HCT116 (cell line): ENCODE data around the gene HERC2. TPM values are rescaled to one million over a fixed set of nuclear protein-coding genes. Genes with fewer than 3 reads are reported as not detected.

ENCODE experiments used
- ATAC-seq: fragments of 200-7000 bp; cut with Tn5 transposase; 2 replicates; pipeline ENCODE4 v1.9.1; 2020; ENCODE audit warnings: mild to moderate bottlenecking, moderate library complexity
- BruUV-seq: library from RNA; stranded (reverse); fragments of 400-500 nt; replicated peaks from 2 replicates; lab custom pipeline; 2021; lab: Mats Ljungman, UMichigan
- CTCF ChIA-PET: fragments of 300-600 bp; sonication (Branson Sonifier 250); formaldehyde crosslinking; loops from one replicate; lab custom pipeline; 2021; ENCODE audit warnings: antibody characterized with exemption; lab: Charles Lee
- POLR2A ChIA-PET: fragments of 300-600, 350-600 bp; sonication (Branson Sonifier 250); formaldehyde crosslinking; loops from one replicate; lab custom pipeline; 2021; ENCODE audit warnings: antibody characterized with exemption; lab: Charles Lee
- RAD21 ChIA-PET, 2 experiments: fragments of 300-600 bp; sonication (Branson Sonifier 250); formaldehyde crosslinking; loops; one replicate each; lab custom pipeline; 2023; ENCODE audit warnings: low total read pairs in 2 of 2; ENCODE audit not compliant: uncharacterized antibody in 2 of 2, unreplicated experiment in 2 of 2, low non-redundant PET in 1 of 2; lab: Charles Lee
- DNase-seq: peaks from one replicate; pipeline ENCODE4 v3.0.0-alpha.2; 2010; ENCODE audit warnings: low read depth, low spot score
- H2AFZ ChIP-seq: fragments of 200-600 bp; shearing (Covaris generic), sonication (generic); 2 replicates; pipeline ENCODE4 v1.6.1; 2017; ENCODE audit warnings: low read depth, mixed run types, mixed read lengths, antibody characterized with exemption, low read length; ENCODE audit not compliant: poor library complexity, severe bottlenecking
- H3K27ac ChIP-seq: 2 replicates; pipeline ENCODE4 v1.5.1; 2012; ENCODE audit warnings: low read depth, low read length
- H3K27me3 ChIP-seq: fragments of 200-600 bp; sonication (generic); 2 replicates; pipeline ENCODE4 v1.6.1; 2016; ENCODE audit warnings: mixed run types, low read length, mixed read lengths; ENCODE audit not compliant: insufficient read depth
- H3K36me3 ChIP-seq, 2 experiments: fragments of 200-500 bp in 1 of 2; fragments of 200-600 bp in 1 of 2; sonication (Bioruptor generic) in 1 of 2; sonication (generic) in 1 of 2; 2 replicates each; pipeline versions ENCODE4 v1.5.1 to v1.6.1; 2014 to 2016; ENCODE audit warnings: low read length in 2 of 2, inconsistent platforms in 1 of 2, mixed read lengths in 1 of 2, mixed run types in 1 of 2; ENCODE audit not compliant: insufficient read depth in 2 of 2, control insufficient read depth in 1 of 2
- H3K4me1 ChIP-seq, 2 experiments: fragments of 200-600 bp in 1 of 2; sonication (generic) in 1 of 2; 2 replicates each; pipeline versions ENCODE4 v1.5.1 to v1.6.1; 2012 to 2017; ENCODE audit warnings: low read length in 2 of 2, inconsistent platforms in 1 of 2, mild to moderate bottlenecking in 1 of 2, mixed read lengths in 1 of 2, mixed run types in 1 of 2, moderate library complexity in 1 of 2; ENCODE audit not compliant: insufficient read depth in 2 of 2, control insufficient read depth in 1 of 2
- H3K4me2 ChIP-seq: fragments of 200-600 bp; sonication (generic); 2 replicates; pipeline ENCODE4 v1.6.1; 2017; ENCODE audit warnings: mixed run types, low read length, mixed read lengths
- H3K4me3 ChIP-seq, 2 experiments: fragments of 200-600 bp in 1 of 2; sonication (generic) in 1 of 2; replicated peaks in 1 of 2; 2 replicates each; pipeline ENCODE4 v1.5.1; 2011 to 2016; ENCODE audit warnings: low read length in 2 of 2, control low read depth in 1 of 2, low read depth in 1 of 2, mild to moderate bottlenecking in 1 of 2, mixed read lengths in 1 of 2, mixed run types in 1 of 2
- H3K79me2 ChIP-seq: fragments of 200-600 bp; sonication (generic); 2 replicates; pipeline ENCODE4 v1.6.1; 2017; ENCODE audit warnings: mild to moderate bottlenecking, mixed run types, low read length, moderate library complexity, mixed read lengths; ENCODE audit not compliant: insufficient read depth
- H3K9ac ChIP-seq: fragments of 200-600 bp; sonication (generic); 2 replicates; pipeline ENCODE4 v1.6.1; 2016; ENCODE audit warnings: low read length, mixed read lengths
- H3K9me2 ChIP-seq: fragments of 200-600 bp; sonication (generic), shearing (Covaris generic); 2 replicates; pipeline ENCODE4 v1.6.1; 2017; ENCODE audit warnings: mixed run types, mild to moderate bottlenecking, moderate library complexity; ENCODE audit not compliant: insufficient read depth
- H3K9me3 ChIP-seq, 2 experiments: fragments of 200-500 bp in 1 of 2; fragments of 200-600 bp in 1 of 2; sonication (Bioruptor generic) in 1 of 2; sonication (generic) in 1 of 2; 2 replicates each; pipeline ENCODE4 v1.6.1; 2014 to 2017; ENCODE audit warnings: low read length in 2 of 2, mixed read lengths in 2 of 2, inconsistent platforms in 1 of 2, low read depth in 1 of 2, mild to moderate bottlenecking in 1 of 2, mixed run types in 1 of 2, moderate library complexity in 1 of 2; ENCODE audit not compliant: control insufficient read depth in 1 of 2, insufficient read depth in 1 of 2
- H4K20me1 ChIP-seq: fragments of 200-600 bp; sonication (generic), shearing (Covaris generic); 2 replicates; pipeline ENCODE4 v1.6.1; 2017; ENCODE audit warnings: mixed run types, mild to moderate bottlenecking, moderate library complexity; ENCODE audit not compliant: insufficient read depth
- CBX3 ChIP-seq: IDR thresholded peaks from 2 replicates; pipeline ENCODE4 v1.6.1; 2012; ENCODE audit warnings: low read depth
- CTCF ChIP-seq, 3 experiments: fragments of 200-600 bp in 1 of 3; sonication (generic) in 1 of 3; IDR thresholded peaks in 2 of 3; conservative IDR thresholded peaks in 1 of 3; 2 replicates each; pipeline ENCODE4 v1.5.1; 2012 to 2017; ENCODE audit warnings: low read depth in 2 of 3, low read length in 2 of 3, antibody characterized with exemption in 1 of 3, borderline replicate concordance in 1 of 3, control low read depth in 1 of 3, mild to moderate bottlenecking in 1 of 3, mixed read lengths in 1 of 3, mixed run types in 1 of 3, moderate library complexity in 1 of 3; ENCODE audit not compliant: insufficient read depth in 1 of 3
- EZH2 ChIP-seq: fragments of 200-600 bp; sonication (generic); IDR thresholded peaks from 2 replicates; pipeline ENCODE4 v1.6.1; 2017; ENCODE audit warnings: antibody characterized with exemption, mixed run types
- EZH2phosphoT487 ChIP-seq: fragments of 200-600 bp; IDR thresholded peaks from 2 replicates; pipeline ENCODE4 v1.6.1; 2018; ENCODE audit warnings: antibody characterized with exemption, borderline replicate concordance
- FOSL1 ChIP-seq: IDR thresholded peaks from 2 replicates; pipeline ENCODE4 v1.6.1; 2012; ENCODE audit warnings: low read depth
- MAX ChIP-seq: IDR thresholded peaks from 2 replicates; pipeline ENCODE4 v1.6.1; 2012
- RAD21 ChIP-seq: IDR thresholded peaks from 2 replicates; pipeline ENCODE4 v1.6.1; 2012; ENCODE audit warnings: low read depth, mild to moderate bottlenecking
- REST ChIP-seq: IDR thresholded peaks from 2 replicates; pipeline ENCODE4 v1.6.1; 2012; ENCODE audit warnings: low read depth
- YY1 ChIP-seq: IDR thresholded peaks from 2 replicates; pipeline ENCODE4 v1.6.1; 2011; ENCODE audit warnings: low read length, low read depth, moderate library complexity, mild to moderate bottlenecking; ENCODE audit not compliant: insufficient replicate concordance; ENCODE audit errors: extremely low read depth
- ZFX ChIP-seq: fragments of 450-650 bp; IDR thresholded peaks from 2 replicates; pipeline ENCODE4 v1.6.1; 2017
- ZNF274 ChIP-seq: fragments of 200-500 bp; sonication (Bioruptor generic); IDR thresholded peaks from 2 replicates; pipeline ENCODE4 v1.6.1; 2014; ENCODE audit warnings: mild to moderate bottlenecking, low read depth, low read length, inconsistent platforms
- intact Hi-C: fragments of 100-400 bp; cut with micrococcal nuclease; formaldehyde crosslinking; loops from 2 replicates; pipeline ENCODE4 v1.10.0; 2022
- total RNA-seq: library from RNA; stranded (reverse); gene quantifications from one replicate; pipeline ENCODE4 v1.2.1, GENCODE V29; 2021; ENCODE audit not compliant: unreplicated experiment
- TF ChIP-seq, protein P1 (sequence below): IDR thresholded peaks from 2 replicates; pipeline ENCODE4 v1.6.1; 2011; ENCODE audit warnings: mild to moderate bottlenecking, low read length, moderate library complexity; ENCODE audit not compliant: insufficient replicate concordance; ENCODE audit errors: extremely low read depth

Gene HERC2
- total RNA-seq, 1 experiment from 2014 or later = 55.5 TPM

- Histone ChIP-seq H4K20me1 (no peaks in the 10 kb centered on the region), H3K9me2 (no peaks in the 10 kb centered on the region), H3K36me3 (peaks cover 0 to 3% of the 10 kb centered on the region in 2 experiments; a peak in 3 of 4 replicates), H3K27me3 (no peaks in the 10 kb centered on the region), H3K4me1 (no peaks in the 10 kb centered on the region), H3K9me3 (no peaks in the 10 kb centered on the region), H3K9ac (no peak overlapping the region), H3K27ac (no peak overlapping the region), H3K4me3 (no peak overlapping the region), H3K4me2 (no peak overlapping the region), H2AFZ (no peak overlapping the region), H3K79me2 (no peaks in the 10 kb centered on the region)
- ChIA-PET RAD21 (no interaction called here), POLR2A (no interaction called here), CTCF (no interaction called here)
- no TSS peak for BruUV-seq
- TF ChIP-seq EZH2 (no peak), CBX3 (no peak), ZFX (no peak), YY1 (no peak), ZNF274 (no peak), FOSL1 (no peak), REST (no peak), EZH2phosphoT487 (no peak), CTCF (IDR thresholded peaks at IDR 0.05 in 2 of 3, conservative IDR thresholded peaks at IDR 0.05 in 1 of 3; ENCODE audit: borderline replicate concordance in 1 of 3, insufficient read depth in 1 of 3, low read depth in 2 of 3, low read length in 2 of 3) (no peak), RAD21 (no peak), MAX (no peak)
- TF ChIP-seq, protein P1, sequence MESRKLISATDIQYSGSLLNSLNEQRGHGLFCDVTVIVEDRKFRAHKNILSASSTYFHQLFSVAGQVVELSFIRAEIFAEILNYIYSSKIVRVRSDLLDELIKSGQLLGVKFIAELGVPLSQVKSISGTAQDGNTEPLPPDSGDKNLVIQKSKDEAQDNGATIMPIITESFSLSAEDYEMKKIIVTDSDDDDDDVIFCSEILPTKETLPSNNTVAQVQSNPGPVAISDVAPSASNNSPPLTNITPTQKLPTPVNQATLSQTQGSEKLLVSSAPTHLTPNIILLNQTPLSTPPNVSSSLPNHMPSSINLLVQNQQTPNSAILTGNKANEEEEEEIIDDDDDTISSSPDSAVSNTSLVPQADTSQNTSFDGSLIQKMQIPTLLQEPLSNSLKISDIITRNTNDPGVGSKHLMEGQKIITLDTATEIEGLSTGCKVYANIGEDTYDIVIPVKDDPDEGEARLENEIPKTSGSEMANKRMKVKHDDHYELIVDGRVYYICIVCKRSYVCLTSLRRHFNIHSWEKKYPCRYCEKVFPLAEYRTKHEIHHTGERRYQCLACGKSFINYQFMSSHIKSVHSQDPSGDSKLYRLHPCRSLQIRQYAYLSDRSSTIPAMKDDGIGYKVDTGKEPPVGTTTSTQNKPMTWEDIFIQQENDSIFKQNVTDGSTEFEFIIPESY = no peak
- intact Hi-C loops = no loop called here
- no peak for DNase-seq
- ATAC-seq = no peak
Observed at GRCh38 chr15:28132524-28133275, 189.3 kb downstream of the HERC2 start.
